Stimulated activated CD8-positive, alpha-beta memory T cell treated with anti-CD3 and anti-CD28 coated beads, Interleukin-12 subunit alpha, Interleukin-12 subunit beta, amount 100 ng/mL, for 24 hours (primary cell): Measurements from ENCODE around the gene GPR108.

ENCODE experiments used
- DNase-seq: peaks from one replicate; pipeline ENCODE4 v3.0.0-alpha.2; 2020; ENCODE audit errors: extremely low read depth

The GPR108 gene

GRCh38 chr19:6737873-6738786 lies 750 bp upstream of the GPR108 start:
- DNase-seq, result no peak

GRCh38 chr19:6736917-6737283 lies 480 bp downstream of the GPR108 start:
- no peak for DNase-seq

- DNase-seq, result no peak
These were observed 1.0 kb downstream of the GPR108 start for GRCh38 chr19:6736169-6736916.

GRCh38 chr19:6735181-6735911 lies 2.0 kb downstream of the GPR108 start:
- no peak for DNase-seq

- DNase-seq, result no peak
These were observed 3.2 kb downstream of the GPR108 start for GRCh38 chr19:6734096-6734696.

- no peak for DNase-seq
These were observed 3.9 kb downstream of the GPR108 start for GRCh38 chr19:6733338-6734095.

- DNase-seq, result no peak
These were observed 4.5 kb downstream of the GPR108 start for GRCh38 chr19:6732803-6733337.

GRCh38 chr19:6731822-6732221 lies 5.6 kb downstream of the GPR108 start:
- no peak for DNase-seq

- no peak for DNase-seq
These were observed 6.3 kb downstream of the GPR108 start for GRCh38 chr19:6730941-6731670.

- DNase-seq, result no peak
These were observed 7.1 kb downstream of the GPR108 start for GRCh38 chr19:6730153-6730804.

GRCh38 chr19:6729573-6730152 lies 7.7 kb downstream of the GPR108 start:
- DNase-seq, result no peak

- DNase-seq, result no peak
These were observed 9.0 kb downstream of the GPR108 start for GRCh38 chr19:6728346-6728745.

- no peak for DNase-seq
These were observed 11.7 kb downstream of the GPR108 start for GRCh38 chr19:6725513-6726231.

GRCh38 chr19:6724631-6725492 lies 12.5 kb downstream of the GPR108 start:
- DNase-seq, result no peak

GRCh38 chr19:6723738-6724137 lies 13.6 kb downstream of the GPR108 start:
- DNase-seq, result no peak

- no peak for DNase-seq
These were observed 14.2 kb downstream of the GPR108 start for GRCh38 chr19:6723108-6723618.

GRCh38 chr19:6721773-6722172 lies 15.6 kb downstream of the GPR108 start:
- DNase-seq, result no peak

GRCh38 chr19:6721138-6721474 lies 16.3 kb downstream of the GPR108 start:
- no peak for DNase-seq
